Measurements from ENCODE around the gene MAGI2. TPM values are rescaled to one million over a fixed set of nuclear protein-coding genes. Genes with fewer than 3 reads are reported as not detected.

MAGI2 gene
- total RNA-seq, 1 experiment from 2014 or later = 0.22 TPM

DNA sequence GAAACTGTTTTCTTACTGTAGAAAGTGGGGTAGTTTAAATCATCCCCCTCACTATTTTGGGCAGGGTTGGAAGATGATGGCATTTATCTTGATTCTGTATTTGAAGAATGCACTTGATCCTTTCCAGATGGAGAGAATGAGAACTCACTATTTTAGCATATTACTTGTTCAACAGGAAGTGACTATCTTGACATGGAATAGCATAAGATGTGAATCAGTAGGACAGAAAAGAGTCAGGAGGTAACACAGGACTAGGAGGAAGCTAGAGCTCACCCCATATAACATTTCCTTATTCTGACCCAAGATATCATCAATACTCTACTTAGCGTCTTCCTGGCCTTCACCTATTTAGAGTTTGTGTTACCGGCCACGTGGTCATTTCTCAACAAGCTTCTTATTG is 1254.7 kb downstream of the MAGI2 start:
- intact Hi-C loops (cut with micrococcal nuclease) = no loop called here
- Histone ChIP-seq H3K79me2 (ENCODE audit: insufficient read depth, low read length) (no peaks in the 10 kb centered on the region), H3K27me3 (ENCODE audit: insufficient read depth, low read length) (peaks cover 21% of the 10 kb centered on the region), H3K4me1 (ENCODE audit: control insufficient read depth in 1 of 2, insufficient read depth in 2 of 2, low read length in 2 of 2) (no peaks in the 10 kb centered on the region), H4K20me1 (ENCODE audit: insufficient read depth) (no peaks in the 10 kb centered on the region), H3K9me2 (ENCODE audit: insufficient read depth) (no peaks in the 10 kb centered on the region), H3K27ac (ENCODE audit: low read depth, low read length) (no peak overlapping the region), H3K9ac (ENCODE audit: low read length) (no peak overlapping the region), H2AFZ (ENCODE audit: low read depth, low read length, poor library complexity, severe bottlenecking) (no peak overlapping the region), H3K9me3 (ENCODE audit: control insufficient read depth in 1 of 2, insufficient read depth in 1 of 2, low read depth in 1 of 2, low read length in 2 of 2) (no peaks in the 10 kb centered on the region), H3K36me3 (ENCODE audit: control insufficient read depth in 1 of 2, insufficient read depth in 2 of 2, low read length in 2 of 2) (no peaks in the 10 kb centered on the region), H3K4me2 (ENCODE audit: low read length) (no peak overlapping the region), H3K4me3 (replicated peaks in 1 of 2; ENCODE audit: low read depth in 1 of 2, low read length in 2 of 2) (no peak overlapping the region)
- TF ChIP-seq POLR2A (IDR thresholded peaks at IDR 0.05; ENCODE audit: borderline replicate concordance, extremely low read depth, insufficient read depth, insufficient read length) (no peak), RAD21 (IDR thresholded peaks at IDR 0.05; ENCODE audit: low read depth) (no peak), ZBTB33 (IDR thresholded peaks at IDR 0.05; ENCODE audit: extremely low read depth, insufficient replicate concordance, low read length) (no peak), ELF1 (IDR thresholded peaks at IDR 0.05; ENCODE audit: borderline replicate concordance, low read depth) (no peak), CEBPB (IDR thresholded peaks at IDR 0.05; ENCODE audit: low read depth) (no peak), YY1 (IDR thresholded peaks at IDR 0.05; ENCODE audit: extremely low read depth, insufficient replicate concordance, low read depth, low read length) (no peak), REST (IDR thresholded peaks at IDR 0.05; ENCODE audit: low read depth) (no peak), POLR2AphosphoS5 (IDR thresholded peaks at IDR 0.05; ENCODE audit: low read depth, low read length) (no peak), ZNF274 (IDR thresholded peaks at IDR 0.05; ENCODE audit: low read depth, low read length) (no peak), EZH2 (IDR thresholded peaks at IDR 0.05) (no peak), EGR1 (IDR thresholded peaks at IDR 0.05; ENCODE audit: low read depth) (no peak), EZH2phosphoT487 (IDR thresholded peaks at IDR 0.05; ENCODE audit: borderline replicate concordance) (no peak), ZFX (IDR thresholded peaks at IDR 0.05) (no peak), SRF (IDR thresholded peaks at IDR 0.05; ENCODE audit: low read depth) (no peak), SP1 (IDR thresholded peaks at IDR 0.05; ENCODE audit: low read depth) (no peak), TCF7L2 (IDR thresholded peaks at IDR 0.05; ENCODE audit: borderline replicate concordance, extremely low read depth, insufficient read depth, insufficient read length) (no peak), CBX3 (IDR thresholded peaks at IDR 0.05; ENCODE audit: low read depth) (no peak)
- TF ChIP-seq, protein P1, sequence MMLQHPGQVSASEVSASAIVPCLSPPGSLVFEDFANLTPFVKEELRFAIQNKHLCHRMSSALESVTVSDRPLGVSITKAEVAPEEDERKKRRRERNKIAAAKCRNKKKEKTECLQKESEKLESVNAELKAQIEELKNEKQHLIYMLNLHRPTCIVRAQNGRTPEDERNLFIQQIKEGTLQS (IDR thresholded peaks at IDR 0.05) = no peak
- TF ChIP-seq, protein P2, sequence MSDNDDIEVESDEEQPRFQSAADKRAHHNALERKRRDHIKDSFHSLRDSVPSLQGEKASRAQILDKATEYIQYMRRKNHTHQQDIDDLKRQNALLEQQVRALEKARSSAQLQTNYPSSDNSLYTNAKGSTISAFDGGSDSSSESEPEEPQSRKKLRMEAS (IDR thresholded peaks at IDR 0.05) = no peak
- TF ChIP-seq, protein P3, sequence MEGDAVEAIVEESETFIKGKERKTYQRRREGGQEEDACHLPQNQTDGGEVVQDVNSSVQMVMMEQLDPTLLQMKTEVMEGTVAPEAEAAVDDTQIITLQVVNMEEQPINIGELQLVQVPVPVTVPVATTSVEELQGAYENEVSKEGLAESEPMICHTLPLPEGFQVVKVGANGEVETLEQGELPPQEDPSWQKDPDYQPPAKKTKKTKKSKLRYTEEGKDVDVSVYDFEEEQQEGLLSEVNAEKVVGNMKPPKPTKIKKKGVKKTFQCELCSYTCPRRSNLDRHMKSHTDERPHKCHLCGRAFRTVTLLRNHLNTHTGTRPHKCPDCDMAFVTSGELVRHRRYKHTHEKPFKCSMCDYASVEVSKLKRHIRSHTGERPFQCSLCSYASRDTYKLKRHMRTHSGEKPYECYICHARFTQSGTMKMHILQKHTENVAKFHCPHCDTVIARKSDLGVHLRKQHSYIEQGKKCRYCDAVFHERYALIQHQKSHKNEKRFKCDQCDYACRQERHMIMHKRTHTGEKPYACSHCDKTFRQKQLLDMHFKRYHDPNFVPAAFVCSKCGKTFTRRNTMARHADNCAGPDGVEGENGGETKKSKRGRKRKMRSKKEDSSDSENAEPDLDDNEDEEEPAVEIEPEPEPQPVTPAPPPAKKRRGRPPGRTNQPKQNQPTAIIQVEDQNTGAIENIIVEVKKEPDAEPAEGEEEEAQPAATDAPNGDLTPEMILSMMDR (IDR thresholded peaks at IDR 0.05 in 2 of 3, conservative IDR thresholded peaks at IDR 0.05 in 1 of 3; ENCODE audit: borderline replicate concordance in 1 of 3, insufficient read depth in 1 of 3, low read depth in 2 of 3, low read length in 2 of 3) = no peak
- ChIA-PET CTCF (no interaction called here), POLR2A (no interaction called here), RAD21 (ENCODE audit: low non-redundant PET in 1 of 2, low total read pairs in 2 of 2, uncharacterized antibody in 2 of 2, unreplicated experiment in 2 of 2) (no interaction called here)
- BruUV-seq (replicated peaks) = no TSS peak
- DNase-seq (ENCODE audit: low read depth, low spot score) = no peak
- ATAC-seq = no peak
